Stimulated activated naive CD4-positive, alpha-beta T cell treated with Interleukin-2 at 50 U/mL for 16 hours (primary cell): ENCODE results near the gene GAB2.
"Not testable (repeated sequence)": the region's sequence is repeated elsewhere in the genome, so short reads cannot be mapped to it uniquely, and the experiment has no call there.

ENCODE experiments used
- DNase-seq: peaks from one replicate; lab custom pipeline; 2025; lab: John Stamatoyannopoulos, UW

GAB2 gene

DNA sequence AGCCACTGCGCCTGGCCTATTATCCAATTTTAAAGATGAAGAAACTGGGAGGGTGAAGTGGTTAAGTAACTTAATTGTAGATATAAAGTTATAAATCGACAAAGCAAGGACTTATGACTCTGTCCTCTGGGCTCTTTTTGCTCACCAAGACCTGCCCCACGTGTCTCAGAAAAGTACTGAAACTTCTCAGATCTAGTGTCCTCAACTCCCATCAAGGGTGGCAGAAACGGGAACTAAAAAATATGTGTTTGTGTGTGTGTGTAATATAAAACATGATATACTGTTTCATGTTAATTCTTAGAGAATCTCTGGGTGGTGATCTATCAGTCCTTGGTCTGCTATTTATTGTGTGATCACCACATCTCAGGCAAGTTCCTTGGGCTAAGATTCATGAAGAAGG is 104.9 kb downstream of the GAB2 start:
- no peak for DNase-seq

DNA sequence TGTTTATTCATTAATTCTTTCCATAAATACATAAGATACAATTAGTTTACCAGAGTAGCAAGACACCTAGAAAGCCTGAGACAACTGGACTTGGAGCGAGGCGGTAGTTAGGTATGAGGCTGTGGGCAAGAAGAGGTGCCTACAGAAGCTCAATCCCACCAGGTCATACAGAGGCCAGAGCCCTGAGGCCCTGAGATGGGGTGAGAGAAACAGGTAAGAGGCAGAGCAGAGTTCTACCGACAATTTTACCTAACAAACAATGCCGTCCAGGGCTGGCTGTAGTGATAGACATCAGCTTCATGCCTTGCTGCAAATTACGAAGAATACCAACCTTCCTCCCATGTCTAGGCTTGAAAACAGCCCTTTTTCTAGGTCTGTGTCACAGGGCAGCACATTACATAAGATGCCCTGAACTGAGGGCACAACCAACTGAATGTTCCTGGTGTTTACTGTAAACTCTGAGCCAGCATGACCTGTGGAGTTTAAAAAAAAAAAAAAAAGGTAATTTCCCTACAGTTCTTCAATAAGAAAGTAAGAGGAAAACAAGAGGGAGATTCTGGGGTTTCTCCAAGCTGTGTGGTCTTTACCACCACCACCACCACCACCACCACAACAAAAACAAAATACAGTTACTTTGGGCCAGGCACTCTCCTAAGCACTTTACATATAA is 105.8 kb downstream of the GAB2 start:
- no peak for DNase-seq

DNA sequence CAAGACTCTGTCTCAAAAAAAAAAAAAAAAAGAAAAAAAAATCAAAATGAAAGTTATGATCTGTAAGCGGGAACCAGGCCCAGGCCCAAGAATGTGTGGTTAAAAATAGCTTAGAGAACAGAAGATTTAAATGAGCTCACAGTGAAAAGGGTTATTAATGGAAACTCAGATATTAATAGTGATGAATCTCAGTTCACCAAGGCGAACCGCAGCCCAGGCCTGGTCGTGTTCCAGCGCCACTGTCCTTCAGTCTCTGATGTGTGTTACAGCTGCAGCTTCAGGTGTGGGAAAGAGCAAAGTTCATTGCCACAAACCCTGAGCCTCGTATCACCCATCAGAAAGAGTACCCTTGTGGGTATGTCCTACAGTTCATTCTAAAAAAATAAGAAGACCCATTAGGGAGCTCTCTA is 107.1 kb downstream of the GAB2 start:
- no peak for DNase-seq

DNA sequence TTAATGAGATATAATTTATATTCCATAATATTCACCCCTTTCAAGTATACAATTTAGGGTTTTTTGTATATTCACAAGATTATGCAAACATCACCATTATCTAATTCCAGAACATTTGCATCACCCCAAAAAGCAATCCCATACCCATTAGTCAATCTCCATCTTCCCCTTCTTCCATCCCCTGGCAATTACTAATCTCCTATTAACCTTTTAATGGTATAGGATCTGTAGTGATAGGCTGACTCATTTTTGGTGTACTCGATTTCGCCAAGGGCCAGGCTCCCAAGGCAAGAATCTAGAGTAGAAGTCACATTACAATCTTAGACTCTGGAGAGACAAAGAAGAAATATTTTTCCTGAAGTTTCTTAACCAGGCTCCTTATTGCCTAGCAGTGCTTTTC is 113.4 kb downstream of the GAB2 start:
- no peak for DNase-seq

DNA sequence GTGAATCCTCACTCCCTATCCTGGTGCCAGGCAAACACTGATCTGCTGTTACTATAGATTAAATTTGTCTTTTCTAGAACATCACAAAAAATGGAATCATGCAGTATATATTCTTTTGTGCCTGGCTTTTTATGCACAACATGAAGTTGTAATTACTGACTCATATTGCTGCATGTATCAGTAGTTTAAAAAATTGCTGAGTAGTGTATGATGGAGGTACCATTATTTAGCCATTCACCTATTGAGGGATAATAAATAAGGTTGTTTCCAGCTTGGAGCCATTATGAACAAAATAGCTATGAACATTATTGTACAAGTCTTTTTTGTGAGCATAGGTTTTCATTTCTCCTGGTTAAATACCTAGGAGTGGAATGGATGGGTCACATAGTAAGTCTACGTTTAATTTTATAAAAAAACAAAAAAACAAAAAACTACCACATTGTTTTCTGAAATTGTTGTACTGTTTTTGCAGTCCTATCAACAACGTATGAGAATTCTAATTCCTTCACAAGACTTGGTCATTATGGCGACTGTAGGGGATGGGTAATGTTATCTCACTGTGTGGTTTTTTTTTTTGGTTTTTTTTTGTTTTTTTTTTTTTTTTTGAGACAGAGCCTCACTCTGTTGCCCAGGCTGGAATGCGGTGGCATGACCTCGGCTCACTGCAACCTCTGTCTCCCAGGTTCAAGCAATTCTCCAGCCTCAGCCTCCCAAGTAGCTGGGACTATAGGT is 117.3 kb downstream of the GAB2 start:
- no peak for DNase-seq

DNA sequence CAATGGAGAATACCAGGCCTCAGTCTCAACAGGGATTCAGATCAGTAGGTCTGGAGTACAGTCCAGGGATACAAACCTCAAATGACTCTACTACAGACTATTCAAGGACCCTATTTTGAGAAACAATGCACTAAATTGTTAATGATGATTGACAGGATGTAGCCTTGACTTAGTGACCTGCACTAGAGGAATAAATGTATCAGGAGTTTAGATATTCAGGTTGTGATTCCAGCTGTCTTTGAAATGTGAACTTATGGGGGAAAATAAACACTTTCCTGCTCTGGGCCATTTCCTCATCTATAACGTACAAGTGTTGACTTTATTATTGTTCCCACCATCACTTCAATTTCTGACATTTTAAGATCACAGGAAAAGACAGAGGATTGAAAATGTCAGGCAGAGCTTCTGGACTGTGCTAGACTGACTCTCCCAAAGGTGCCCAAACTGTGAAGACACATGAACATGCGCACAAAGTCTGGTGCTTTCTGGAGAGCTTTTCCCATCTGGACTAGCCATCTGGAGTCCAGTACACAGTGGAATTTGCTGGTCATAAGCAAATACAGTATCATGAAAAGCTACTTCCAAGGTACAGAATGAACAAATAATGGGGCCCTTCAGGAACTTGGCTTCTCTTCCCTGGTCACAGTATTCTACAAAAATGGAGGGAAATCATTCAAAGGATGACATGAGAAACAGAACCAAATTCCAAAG is 118.5 kb downstream of the GAB2 start:
- no peak for DNase-seq

DNA sequence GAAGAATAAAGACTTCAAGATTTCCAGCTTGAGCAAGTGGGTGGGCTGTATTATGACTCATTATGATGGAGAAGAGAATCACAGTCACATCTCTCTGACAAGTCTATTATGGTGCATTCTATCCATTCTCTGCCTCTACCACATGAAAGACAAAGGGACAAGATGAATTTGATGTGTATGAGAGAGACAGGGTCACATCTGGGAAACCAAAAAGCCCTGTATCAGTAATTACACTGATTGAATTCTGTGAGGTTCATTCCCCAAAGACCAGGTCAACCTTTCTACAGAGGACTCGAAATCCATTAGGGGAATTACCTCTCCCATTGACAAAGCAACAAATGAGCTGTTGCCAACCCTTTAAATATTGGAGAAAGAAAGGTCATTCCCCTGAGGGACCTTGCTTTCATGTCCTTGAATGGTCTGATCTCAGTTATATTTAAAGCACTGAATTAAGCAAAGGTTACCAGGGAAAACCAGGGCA is 119.3 kb downstream of the GAB2 start:
- no peak for DNase-seq

DNA sequence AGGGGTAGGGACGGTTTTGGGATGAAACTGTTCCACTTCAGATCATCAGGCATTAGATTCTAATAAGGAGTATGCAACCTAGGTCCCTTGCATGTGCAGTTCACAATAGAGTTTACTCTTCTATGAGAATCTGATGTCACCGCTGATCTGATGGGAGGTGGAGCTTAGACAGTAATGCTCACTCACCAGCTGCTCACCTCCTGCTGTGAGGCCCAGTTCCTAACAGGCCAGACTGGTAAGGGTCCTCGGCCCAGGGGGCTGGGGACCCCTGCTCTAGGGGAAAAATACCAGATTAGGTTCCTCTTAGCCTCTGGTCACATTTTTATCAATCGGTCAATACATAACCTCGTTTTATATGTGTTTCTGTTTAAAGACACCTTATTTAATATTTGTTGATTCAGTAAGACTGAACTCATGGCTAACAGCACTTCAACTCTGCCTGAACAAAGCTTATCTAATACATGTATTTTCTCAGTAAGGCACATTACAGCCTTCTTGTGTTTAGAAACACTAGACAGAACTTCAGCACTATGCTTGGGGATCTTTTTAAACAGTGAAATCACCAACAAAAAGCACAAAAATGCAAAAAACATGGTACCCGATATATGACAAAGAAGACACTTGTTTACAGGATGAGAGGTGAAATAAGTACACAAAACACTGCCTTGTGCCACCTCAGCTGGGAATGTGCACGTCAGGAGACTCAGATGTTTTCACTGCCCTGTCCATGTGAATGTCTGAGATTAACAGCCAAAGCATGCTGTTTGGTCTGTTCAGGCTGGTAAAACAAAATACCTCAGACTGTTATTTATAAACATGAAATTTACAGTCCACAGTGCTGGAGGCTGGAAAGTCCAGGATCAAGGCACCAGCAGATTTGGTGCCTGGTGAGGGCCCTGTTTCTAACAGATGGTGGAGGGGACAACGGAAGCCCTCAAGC is 121.4 kb downstream of the GAB2 start:
- no peak for DNase-seq

DNA sequence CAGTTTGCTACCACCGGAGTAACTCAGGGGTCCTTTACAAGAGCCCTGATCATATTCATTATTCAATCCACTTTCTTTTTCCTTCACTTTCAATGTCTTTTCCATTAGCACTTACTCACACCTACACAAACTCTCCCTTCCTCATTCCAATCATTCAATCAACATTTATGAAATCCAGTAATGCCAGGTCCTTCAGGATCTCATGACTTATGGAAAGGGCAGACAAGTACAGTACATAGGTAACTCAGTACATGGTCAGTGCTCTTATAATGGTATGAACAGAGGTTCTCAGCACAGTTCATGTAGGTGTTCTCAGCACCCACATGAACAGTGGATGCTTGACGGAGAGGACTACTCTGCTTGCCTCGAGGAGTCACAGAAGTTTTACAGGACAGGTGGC is 122.3 kb downstream of the GAB2 start:
- no peak for DNase-seq

DNA sequence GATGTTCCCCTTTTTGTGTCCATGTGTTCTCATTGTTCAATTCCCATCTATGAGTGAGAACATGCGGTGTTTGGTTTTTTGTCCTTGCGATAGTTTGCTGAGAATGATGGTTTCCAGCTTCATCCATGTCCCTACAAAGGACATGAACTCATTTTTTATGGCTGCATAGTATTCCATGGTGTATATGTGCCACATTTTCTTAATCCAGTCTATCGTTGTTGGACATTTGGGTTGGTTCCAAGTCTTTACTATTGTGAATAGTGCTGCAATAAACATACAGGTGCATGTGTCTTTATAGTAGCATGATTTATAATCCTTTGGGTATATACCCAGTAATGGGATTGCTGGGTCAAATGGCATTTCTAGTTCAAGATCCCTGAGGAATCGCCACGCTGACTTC is 123.5 kb downstream of the GAB2 start:
- DNase-seq = not testable (repeated sequence)

DNA sequence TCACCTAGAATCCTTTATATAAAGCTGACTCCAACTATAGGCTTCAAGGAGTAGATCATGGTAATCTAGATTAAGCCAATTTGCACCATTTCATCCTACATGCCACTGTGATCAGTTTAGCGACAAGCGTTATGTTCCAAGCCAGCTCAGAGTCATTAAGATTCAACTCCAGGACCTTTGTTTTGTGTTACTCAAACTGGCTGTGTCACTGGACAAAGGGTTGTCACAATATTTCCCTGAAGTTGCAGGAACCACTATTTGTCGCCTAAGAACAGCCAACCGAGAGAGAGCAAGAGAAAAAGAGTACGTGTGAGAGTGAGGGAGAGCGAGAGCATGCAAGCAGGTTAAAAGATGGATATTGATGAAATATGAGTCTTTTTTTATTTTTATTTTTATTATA is 124.1 kb downstream of the GAB2 start:
- no peak for DNase-seq

DNA sequence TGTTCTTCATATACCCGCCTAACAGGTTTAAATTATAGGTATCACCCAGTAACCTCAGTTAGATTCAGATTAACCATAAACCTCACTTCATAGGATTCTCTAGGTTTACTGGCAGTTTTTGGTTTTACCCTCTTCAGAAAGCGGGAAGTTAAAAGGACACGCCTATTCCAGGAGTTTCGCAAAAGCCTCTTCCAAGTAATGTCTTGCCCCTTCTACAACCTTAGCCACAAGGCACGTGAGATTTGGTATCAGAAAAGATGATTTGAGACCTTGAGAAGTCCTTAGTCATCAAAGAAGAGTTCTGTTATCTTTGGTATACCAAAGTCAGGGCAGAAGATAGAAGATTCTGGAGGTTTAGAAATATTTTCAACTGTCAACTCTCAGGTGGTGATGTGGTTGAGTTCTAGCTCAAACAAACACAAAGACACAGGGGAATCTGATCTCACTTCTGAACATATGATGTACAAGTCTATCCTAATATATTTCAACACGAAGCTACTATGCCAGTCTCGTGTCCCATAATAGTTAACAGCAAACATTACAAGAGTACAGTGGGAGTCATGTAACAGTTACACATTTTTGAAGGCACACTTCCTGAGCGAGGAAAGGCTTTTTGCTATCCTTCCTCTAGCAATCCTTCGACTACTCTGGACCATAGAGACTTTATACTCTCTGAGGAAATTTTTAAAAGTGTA is 125.4 kb downstream of the GAB2 start:
- no peak for DNase-seq

DNA sequence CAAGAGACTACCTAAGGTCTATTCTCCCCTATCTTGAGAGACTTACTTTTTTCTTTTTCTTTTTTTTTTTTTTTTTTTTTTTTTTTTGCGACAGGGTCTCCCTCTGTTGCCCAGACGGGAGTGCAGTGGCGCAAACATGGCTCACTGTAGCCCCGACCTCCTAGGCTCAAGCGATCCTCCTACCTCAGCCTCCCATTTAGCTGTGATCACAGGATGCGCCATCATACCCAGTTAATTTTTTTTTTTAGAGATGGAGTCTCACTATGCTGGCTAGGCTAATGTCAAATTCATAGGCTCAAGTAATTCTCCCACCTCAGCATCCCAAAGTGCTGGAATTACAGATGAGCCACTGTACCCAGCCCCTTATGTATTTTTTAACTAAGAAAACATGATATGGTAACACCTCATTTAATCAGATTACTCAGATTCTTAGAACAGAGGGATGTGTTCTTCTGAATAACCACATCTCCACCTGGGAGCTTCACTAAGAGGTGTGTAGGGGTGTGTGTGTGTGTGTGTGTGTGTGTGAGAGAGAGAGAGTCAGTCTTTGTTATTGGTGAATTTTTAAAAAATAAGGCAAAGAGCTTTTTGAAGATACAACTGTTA is 126.0 kb downstream of the GAB2 start:
- DNase-seq = no peak

DNA sequence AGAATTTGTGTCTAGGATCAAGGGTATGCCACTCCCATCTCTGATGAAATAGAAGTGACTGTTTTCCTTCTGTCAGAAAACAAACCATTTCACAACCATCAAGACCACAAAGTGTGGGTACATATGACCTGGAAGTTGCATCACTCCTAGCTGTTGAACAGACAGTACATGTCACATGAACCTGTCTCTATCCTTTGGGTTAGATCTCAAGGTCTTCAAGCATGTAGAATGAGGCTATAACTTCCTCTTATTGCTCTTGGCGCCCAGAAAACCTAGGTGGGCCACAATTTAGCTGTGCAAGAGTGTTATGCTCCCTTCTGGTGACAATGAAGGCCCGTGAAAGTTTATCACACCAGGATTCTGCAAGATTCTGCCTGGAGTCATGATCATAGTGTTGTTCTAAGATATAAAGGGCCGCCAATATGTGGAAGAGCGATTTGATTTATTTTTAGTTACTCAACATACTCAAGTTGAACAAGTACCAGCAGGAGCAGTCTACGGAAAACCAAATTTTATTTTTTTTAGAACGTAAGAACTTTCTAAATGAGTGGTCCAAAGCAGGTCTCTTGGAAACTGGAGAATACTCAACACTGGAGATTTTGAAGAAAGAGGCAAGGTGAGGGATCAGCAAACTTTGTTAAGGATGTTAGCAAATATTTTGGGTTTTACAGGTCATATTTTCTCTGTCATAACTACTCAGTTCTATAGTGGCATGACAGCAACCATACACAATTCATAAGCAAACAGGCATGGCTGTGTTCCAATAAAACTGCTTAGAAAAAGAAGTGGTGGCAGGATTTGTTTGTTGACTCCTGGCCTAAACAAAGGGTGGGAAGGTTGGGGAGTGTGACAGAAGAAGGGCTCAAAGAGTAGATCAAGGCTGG is 127.1 kb downstream of the GAB2 start:
- no peak for DNase-seq

DNA sequence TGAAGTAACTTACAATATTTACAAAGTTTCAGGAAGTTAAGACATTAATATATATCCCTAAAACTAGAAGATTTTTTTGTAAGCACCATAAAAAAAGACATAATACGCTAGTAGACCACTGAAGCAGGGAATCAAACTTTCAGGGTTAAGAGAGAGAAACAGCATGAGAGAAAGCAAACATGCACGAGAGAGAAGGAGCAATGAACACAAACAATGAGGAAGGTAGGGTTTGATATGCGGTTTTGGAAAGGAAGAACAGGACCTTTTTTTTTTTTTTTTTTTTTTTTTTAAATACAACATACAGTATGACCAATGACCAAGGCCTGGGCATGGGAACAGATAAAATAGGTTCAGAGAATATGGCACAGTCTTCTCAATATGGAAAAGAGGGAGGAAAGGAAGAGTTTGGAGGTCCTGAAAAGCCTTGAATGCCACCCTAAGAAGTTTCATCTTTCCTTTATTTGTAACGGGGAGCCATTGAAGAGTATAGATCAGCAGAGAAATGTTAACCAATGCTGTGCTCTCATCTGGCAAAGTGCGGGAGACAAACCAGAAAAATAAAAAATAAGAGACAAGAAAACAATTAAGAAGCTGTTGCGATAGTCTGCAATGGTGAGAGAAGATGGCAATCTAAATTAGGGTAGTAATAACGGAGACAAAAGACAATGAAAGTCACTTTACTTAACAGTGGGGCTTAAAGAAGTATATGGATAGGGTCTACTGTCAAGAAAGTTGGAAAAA is 127.9 kb downstream of the GAB2 start:
- DNase-seq = no peak

DNA sequence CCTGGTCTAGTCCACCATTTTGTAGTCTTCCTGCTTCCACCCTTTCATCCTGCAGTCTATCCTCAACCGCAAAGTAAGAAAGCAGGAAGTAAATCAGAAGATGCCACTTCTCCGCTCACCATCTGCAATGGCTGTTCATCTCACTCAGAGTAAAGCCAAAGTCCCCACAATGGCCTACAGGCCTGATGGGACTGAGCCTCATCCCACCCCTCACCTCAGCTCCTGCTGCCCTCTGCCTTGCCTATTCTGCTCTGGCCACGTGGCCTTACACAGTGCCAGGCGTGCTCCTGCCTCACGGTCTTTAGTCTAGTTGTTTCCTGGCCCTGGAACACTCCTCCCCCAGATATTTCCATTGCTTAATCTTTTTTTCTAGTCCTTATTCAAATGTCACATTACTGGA is 133.4 kb downstream of the GAB2 start:
- DNase-seq = no peak

DNA sequence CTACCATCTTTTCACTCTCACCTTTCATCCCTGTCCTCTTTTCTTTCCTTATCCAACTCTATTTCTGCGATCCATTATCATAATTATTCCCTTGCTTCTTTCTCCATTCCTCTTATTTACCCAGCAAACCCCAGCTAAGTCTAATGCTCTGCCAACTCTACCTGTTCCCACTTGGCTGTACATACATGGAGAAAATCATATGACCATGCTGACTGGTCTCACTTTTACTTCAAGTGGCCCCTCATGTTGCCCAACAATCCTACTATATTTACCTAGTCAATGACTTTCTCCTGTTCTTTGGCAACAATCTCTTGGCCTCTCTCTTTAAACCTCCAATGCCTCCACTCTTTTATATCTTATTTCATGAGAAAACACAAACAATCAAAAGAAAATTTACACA is 134.8 kb downstream of the GAB2 start:
- DNase-seq = no peak

DNA sequence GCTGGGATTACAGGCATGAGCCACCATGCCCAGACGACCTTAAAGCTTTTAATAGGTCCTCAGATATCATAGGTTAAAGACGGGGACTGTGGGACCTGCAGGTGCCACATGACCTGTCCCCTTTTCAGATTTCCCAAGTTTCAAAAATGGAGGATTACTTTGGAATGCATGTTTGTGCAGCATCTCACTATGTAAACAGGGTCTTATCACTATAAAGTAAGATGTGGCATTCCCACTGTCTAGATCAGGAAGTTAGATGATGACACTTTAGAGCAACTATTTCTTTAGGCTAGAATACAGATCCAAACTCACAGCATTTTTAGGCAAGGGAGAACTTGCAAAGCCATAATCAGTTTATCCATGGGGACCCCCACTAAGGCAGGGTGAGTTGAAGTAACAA is 136.1 kb downstream of the GAB2 start:
- no peak for DNase-seq

DNA sequence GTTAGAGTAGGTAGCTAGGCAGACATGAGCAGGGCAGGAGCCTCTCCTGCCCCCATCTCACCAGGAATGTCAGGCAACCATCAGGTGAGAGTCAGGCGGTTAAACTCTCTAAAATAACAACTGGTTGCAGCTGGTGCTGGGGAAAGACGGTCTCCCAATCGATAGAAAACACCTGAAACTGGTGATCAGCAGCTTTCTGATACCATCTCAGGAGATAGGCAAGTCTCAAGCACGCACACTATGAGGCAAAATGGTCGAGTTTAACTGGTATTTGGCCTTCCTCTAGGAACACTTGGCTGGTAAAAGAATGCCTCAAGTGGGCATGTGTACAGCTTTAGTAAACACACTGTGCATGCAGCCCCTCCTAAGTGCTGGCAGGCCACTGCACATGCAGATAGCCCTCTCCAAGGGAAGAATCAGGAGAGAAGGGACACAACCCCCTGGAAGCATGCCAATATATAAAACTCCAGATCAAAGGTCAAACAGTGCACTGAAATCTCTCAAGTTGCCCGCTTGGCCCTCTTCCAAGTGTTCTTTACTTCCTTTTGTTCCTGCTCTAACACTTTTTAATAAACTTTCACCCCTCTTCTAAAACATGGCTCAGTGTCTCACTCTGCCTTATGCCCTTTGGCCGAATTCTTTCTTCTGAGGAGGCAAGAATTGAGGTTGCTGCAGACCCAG is 140.2 kb downstream of the GAB2 start:
- DNase-seq = no peak
